Dendritic cell treated with granulocyte-macrophage colony-stimulating factor and Interleukin-4, amounts not matched to agents 40 ng/mL and 50 ng/mL, for 4 days (primary cell): ENCODE data around the gene ZNRD2.
A peak's percentile ranks its signal among the peaks of the same experiment; 100 is the strongest.
"Not testable (repeated sequence)": the region's sequence is repeated elsewhere in the genome, so short reads cannot be mapped to it uniquely, and the experiment has no call there.

Experiments used
- H3K27ac Mint-ChIP-seq: one replicate; pipeline ENCODE4 v1.8.0; 2022; ENCODE audit warnings: mild to moderate bottlenecking, mixed read lengths
- H3K27me3 Mint-ChIP-seq: one replicate; pipeline ENCODE4 v1.8.0; 2022; ENCODE audit warnings: mild to moderate bottlenecking, mixed read lengths
- H3K36me3 Mint-ChIP-seq: one replicate; pipeline ENCODE4 v1.8.0; 2022; ENCODE audit warnings: low read depth, mixed read lengths
- H3K4me1 Mint-ChIP-seq: one replicate; pipeline ENCODE4 v1.8.0; 2022; ENCODE audit warnings: low read depth, mixed read lengths
- H3K4me3 Mint-ChIP-seq: one replicate; pipeline ENCODE4 v1.8.0; 2022; ENCODE audit warnings: mild to moderate bottlenecking, moderate library complexity, mixed read lengths
- H3K9me3 Mint-ChIP-seq: one replicate; pipeline ENCODE4 v1.8.0; 2022; ENCODE audit warnings: mixed read lengths
- intact Hi-C: fragments of 100-400 bp; cut with micrococcal nuclease; formaldehyde crosslinking; loops from one replicate; pipeline ENCODE4 v1.15.0; 2022

ZNRD2 gene, protein sequence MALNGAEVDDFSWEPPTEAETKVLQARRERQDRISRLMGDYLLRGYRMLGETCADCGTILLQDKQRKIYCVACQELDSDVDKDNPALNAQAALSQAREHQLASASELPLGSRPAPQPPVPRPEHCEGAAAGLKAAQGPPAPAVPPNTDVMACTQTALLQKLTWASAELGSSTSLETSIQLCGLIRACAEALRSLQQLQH

DNA sequence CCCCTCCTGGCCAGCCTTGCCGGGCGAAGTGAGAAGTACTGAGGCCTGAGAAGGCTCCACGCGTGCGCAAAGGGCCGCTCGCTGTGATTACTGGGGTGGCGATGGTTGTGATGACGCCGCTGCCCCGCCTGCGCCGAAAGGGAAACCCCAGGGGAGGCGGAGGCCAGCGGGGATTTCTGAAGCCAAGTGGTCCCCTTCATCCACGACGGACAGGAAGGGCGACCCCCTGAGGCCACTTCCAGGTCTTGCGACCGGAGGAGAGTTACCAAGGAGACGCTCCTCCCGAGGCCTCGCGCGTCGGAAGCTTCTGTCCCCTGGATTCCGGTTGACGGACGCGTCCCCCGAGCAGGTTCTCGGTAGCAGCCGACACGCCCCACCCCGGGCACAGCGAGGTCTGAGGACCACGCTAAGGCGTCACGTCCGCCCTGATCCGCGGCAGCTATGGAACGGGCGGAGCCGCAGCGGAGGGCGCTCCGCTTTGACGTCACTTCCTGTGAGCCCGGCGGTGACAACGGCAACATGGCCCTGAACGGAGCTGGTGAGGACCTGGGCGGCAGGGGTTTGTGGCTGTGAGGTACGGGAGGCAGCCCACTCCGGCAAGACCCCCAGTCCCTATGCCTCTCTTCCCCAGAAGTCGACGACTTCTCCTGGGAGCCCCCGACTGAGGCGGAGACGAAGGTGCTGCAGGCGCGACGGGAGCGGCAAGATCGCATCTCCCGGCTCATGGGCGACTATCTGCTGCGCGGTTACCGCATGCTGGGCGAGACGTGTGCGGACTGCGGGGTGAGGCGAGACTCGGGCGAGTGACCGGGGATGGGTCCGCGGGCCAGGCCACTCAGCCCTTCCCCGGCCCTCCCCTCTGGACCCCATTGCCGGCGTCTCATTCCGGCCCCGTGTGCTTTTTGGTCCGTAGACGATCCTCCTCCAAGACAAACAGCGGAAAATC is at the start of gene ZNRD2:
Gene ZNRD2, plus strand, starts transcription at position 505 of the 946 bp plus-strand sequence. Its CDS starts 15 bp downstream, at position 520.
- peaks cover 74% of the 10 kb centered on the region for H3K36me3 Mint-ChIP-seq
- H3K27me3 Mint-ChIP-seq, result no peaks in the 10 kb centered on the region
- H3K9me3 Mint-ChIP-seq, result no peaks in the 10 kb centered on the region
- H3K4me1 Mint-ChIP-seq, result peaks cover 75% of the 10 kb centered on the region
- intact Hi-C loops, result loop anchor here (1.0 to 2.0 kb wide), 2 partner anchors 23 to 30 kb away; no protein-coding TSS in a partner anchor
- H3K4me3 Mint-ChIP-seq, result peak within 1 kb of the TSS; percentile 96
- H3K27ac Mint-ChIP-seq, result peak within 1 kb of the TSS; percentile 94

DNA sequence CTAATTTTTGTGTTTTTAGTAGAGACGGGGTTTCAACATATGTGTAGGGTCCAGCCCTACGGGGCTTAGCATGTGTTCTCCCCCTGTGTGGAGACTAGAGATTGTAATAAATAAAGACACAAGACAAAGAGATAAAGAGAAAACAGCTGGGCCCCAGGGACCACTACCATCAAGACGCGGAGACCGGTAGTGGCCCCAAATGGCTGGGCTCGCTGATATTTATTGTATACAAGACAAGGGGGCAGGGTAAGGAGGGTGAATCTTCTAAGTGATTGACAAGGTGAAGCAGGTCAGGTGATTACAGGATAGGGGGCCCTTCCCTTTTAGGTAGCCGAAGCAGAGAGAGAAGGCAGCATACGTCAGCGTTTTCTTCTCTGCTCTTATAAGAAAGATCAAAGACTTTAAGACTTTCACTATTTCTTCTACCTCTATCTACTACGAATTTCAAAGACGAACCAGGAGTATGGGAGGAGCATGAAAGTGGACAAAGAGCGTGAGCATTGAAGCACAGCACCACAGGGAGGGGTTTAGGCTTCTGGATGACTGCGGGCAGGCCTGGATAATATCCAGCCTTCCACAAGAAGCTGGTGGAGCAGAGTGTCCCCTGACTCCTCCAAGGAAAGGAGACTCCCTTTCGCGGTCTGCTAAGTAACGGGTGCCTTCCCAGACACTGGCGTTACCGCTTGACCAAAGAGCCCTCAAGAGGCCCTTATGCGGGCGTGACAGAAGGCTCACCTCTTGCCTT is 48.3 kb upstream of the ZNRD2 start:
- H3K4me3 Mint-ChIP-seq, H3K27ac Mint-ChIP-seq, H3K9me3 Mint-ChIP-seq, H3K27me3 Mint-ChIP-seq, intact Hi-C loops: not testable (repeated sequence)
- Mint-ChIP-seq H3K4me1 (peaks cover 49% of the 10 kb centered on the region), H3K36me3 (peaks cover 19% of the 10 kb centered on the region)

DNA sequence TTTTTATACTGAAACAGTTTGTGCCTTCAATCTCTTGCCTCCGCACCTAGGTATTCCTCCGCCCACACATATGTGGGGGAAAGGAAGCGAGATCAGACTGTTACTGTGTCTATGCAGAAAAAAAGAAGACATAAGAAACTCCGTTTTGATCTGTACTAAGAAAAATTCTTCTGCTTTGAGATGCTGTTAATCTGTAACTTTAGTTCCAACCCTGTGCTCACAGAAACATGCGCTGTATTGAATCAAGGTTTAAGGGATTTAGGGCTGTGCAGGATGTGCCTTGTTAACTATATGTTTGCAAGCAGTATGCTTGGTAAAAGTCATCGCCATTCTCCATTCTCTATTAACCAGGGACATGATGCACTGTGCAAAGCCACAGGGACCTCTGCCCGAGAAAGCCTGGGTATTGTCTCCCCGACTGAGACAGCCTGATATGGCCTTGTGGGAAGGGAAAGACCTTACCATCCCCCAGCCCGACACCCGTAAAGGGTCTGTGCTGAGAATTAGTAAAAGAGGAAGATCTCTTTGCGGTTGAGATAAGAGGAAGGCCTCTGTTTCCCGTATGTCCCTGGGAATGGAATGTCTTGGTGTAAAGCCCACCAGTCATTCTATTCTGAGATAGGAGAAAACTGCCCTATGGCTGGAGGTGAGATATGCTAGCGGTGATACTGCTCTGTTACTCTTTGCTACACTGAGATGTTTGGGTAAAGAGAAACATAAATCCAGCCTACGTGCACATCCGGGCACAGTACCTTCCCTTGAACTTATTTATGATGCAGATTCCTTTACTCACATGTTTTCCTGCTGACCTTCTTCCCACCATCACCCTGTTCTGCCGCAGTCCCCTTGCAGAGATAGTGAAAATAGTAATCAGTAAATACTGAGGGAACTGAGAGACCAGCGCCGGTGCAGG is 47.3 kb upstream of the ZNRD2 start:
- peak overlapping the region; percentile 64 for H3K27ac Mint-ChIP-seq
- not testable (repeated sequence) for H3K9me3 Mint-ChIP-seq, H3K27me3 Mint-ChIP-seq

DNA sequence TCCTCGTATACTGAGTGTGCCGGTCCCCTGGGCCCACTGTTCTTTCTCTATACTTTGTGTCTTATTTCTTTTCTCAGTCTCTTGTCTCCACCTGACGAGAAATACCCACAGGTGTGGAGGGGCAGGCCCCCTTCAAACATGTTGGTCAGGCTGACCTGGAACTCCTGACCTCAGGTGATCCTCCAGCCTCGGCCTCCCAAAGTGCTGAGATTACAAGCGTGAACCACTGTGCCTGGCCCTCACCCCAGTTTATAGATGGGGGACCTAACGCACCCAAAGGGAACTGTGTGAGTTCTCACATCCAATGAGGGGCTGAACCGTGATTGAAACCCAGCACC is 46.7 kb upstream of the ZNRD2 start:
- peaks cover 52% of the 10 kb centered on the region for H3K4me1 Mint-ChIP-seq
- peak overlapping the region; percentile 42 for H3K4me3 Mint-ChIP-seq
- intact Hi-C loops, H3K27me3 Mint-ChIP-seq, H3K9me3 Mint-ChIP-seq: not testable (repeated sequence)
- peak overlapping the region; percentile 64 for H3K27ac Mint-ChIP-seq
- peaks cover 35% of the 10 kb centered on the region for H3K36me3 Mint-ChIP-seq

More for the DNA sequence above, 47.3 kb upstream of the ZNRD2 start:
- Mint-ChIP-seq H3K4me3 (peak overlapping the region; percentile 42), H3K4me1 (peaks cover 52% of the 10 kb centered on the region), H3K36me3 (peaks cover 29% of the 10 kb centered on the region)
- intact Hi-C loops, result not testable (repeated sequence)

DNA sequence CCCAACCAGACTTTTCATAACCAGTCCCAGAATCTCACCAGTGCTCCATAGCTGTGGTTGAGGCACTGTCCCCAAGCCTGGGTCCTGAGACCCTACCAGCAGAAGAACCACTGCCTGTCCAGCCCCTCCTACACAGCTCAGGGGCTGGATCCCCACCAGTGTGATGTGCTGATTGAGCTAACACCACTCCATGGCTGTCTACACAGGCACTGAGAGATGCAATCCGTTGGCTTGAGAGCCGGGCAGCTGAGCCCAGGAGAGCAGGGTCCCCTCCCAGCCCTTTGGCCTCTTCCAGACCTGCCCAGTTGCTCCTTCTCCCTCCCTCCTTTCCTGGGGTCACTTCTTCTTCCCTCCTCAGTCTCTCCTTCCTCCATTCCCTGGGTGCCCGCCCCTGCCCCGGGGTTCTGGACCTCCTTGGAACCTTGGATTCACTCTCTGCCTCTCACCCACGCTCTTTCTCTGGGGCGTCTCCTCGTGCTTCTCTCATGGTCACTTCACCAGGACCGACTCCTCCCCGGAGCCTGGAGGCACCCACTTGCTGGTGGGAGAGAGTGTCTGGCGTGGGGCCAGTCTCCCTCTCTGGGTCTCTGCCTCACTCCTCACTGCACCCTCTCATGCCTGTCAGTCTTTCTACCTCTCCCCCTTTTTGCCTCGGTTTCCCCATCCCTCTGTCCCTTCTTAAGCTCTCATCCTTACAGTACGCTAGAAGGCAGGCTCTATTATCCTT is 46.1 kb upstream of the ZNRD2 start:
- intact Hi-C loops, result no loop called here
- no peaks in the 10 kb centered on the region for H3K27me3 Mint-ChIP-seq
- peaks cover 41% of the 10 kb centered on the region for H3K36me3 Mint-ChIP-seq
- H3K4me3 Mint-ChIP-seq, result peak overlapping the region; percentile 37
- H3K27ac Mint-ChIP-seq, result peak overlapping the region; percentile 64
- H3K4me1 Mint-ChIP-seq, result peaks cover 52% of the 10 kb centered on the region
- H3K9me3 Mint-ChIP-seq, result no peaks in the 10 kb centered on the region

DNA sequence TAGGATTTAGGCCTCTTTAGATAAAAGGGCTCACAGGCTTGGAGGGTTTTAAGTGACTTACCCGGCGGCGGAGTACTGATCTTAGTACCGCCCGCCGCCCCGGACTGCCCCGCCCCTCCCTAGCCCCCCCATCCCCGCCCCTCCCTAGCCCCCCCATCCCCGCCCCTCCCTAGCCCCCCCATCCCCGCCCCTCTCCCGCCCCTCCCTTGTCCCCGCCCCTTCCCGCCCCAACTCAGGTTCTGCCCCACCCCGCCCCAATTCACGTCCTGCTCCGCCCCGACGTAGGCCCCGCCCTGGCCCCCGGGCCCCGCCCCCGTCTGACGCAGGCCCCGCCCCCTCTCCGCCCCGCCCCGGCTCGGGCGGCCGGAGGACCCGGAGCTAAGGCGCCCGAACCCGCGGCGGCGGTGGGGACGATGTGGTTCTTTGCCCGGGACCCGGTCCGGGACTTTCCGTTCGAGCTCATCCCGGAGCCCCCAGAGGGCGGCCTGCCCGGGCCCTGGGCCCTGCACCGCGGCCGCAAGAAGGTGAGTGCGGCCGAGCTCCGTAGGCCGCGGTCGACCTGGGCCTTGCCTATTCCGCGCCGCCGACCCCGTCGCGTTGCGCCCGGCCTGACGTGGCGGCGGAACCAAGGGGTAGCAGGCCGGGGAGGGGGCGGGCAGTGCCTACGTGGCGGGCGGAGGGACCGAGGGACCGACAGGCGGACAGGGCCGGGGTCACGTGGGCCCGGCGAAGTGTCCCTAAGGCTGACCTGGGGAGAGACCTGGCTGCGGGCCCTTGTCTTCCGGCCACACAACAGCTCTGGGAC is 45.3 kb upstream of the ZNRD2 start, which contains the start of gene SCYL1:
Gene SCYL1, plus strand, starts transcription at position 343 of the 805 bp plus-strand sequence. Its CDS starts 71 bp downstream, at position 414.
- peak within 1 kb of the TSS; percentile 64 for H3K27ac Mint-ChIP-seq
- H3K27me3 Mint-ChIP-seq, result no peaks in the 10 kb centered on the region
- peak within 1 kb of the TSS; percentile 80 for H3K4me3 Mint-ChIP-seq
- no peaks in the 10 kb centered on the region for H3K9me3 Mint-ChIP-seq
- H3K36me3 Mint-ChIP-seq, result peaks cover 49% of the 10 kb centered on the region
- intact Hi-C loops, result no loop called here
- peaks cover 52% of the 10 kb centered on the region for H3K4me1 Mint-ChIP-seq

DNA sequence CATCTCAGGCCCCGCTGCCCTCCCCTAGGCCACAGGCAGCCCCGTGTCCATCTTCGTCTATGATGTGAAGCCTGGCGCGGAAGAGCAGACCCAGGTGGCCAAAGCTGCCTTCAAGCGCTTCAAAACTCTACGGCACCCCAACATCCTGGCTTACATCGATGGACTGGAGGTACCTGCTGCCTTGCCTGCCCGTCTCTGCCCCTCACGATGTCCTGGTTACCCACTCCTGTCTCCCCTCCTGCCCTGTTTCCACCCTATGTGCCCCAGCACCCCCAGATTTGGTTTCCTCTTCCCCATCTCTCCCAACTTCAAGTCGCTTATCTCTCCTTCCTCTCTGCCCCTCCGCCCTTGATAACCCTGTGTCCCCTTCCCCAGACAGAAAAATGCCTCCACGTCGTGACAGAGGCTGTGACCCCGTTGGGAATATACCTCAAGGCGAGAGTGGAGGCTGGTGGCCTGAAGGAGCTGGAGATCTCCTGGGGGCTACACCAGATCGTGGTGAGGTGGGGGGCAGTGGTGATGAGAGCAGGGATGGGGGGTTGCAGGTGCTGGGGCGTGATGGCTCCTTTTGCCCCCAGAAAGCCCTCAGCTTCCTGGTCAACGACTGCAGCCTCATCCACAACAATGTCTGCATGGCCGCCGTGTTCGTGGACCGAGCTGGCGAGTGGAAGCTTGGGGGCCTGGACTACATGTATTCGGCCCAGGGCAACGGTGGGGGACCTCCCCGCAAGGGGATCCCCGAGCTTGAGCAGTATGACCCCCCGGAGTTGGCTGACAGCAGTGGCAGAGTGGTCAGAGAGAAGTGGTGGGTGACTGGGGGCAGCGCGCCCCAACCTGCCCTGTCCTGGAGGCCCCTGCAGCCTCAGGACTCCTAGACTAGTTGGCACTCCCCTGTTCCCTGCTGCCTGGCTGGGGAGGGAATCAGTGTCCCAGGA is 44.5 kb upstream of the ZNRD2 start:
- Mint-ChIP-seq H3K36me3 (peaks cover 58% of the 10 kb centered on the region), H3K4me3 (peak overlapping the region; percentile 80), H3K27ac (peak overlapping the region; percentile 64), H3K27me3 (no peaks in the 10 kb centered on the region), H3K9me3 (no peaks in the 10 kb centered on the region), H3K4me1 (peaks cover 52% of the 10 kb centered on the region)
- intact Hi-C loops, result no loop called here

DNA sequence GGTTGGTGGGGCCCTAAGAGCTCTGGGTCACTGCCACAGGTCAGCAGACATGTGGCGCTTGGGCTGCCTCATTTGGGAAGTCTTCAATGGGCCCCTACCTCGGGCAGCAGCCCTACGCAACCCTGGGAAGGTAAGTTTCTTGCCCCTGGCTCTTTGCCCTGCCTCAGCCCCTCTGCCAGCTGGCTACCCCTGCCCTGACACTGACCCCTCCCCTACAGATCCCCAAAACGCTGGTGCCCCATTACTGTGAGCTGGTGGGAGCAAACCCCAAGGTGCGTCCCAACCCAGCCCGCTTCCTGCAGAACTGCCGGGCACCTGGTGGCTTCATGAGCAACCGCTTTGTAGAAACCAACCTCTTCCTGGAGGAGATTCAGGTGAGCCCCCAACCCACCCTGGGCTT is 43.5 kb upstream of the ZNRD2 start:
- Mint-ChIP-seq H3K27me3 (no peaks in the 10 kb centered on the region), H3K36me3 (peaks cover 67% of the 10 kb centered on the region), H3K9me3 (no peaks in the 10 kb centered on the region), H3K4me1 (peaks cover 49% of the 10 kb centered on the region), H3K4me3 (no peak overlapping the region), H3K27ac (no peak overlapping the region)
- intact Hi-C loops, result no loop called here

DNA sequence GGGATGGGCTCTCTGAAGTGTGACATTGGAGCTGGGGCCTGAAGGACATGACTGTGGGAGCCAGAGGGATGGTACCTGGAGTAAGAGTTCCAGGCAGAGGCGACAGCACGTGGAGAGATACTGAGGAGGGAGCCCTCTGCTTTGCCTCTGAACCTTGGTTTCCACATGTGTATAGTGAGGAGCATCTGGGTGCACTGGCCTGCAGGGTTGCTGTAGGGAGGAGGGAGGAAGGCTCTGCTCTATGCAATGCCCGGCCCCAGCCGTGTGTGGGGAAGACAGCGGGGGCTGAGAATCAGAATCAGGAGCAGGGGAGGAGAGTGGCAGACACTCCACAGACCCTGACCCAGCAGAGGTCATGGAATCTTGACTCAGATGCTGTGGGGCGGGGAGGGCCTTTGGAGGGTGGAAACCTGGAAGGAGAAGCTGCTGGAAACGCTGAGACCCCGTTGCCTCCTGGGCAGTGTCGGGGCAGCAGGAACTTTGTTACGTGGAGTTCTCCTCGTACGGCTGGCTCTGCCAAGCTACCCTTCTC is 41.4 kb upstream of the ZNRD2 start:
- Mint-ChIP-seq H3K27ac (no peak overlapping the region), H3K4me3 (no peak overlapping the region), H3K27me3 (no peaks in the 10 kb centered on the region), H3K36me3 (peaks cover 88% of the 10 kb centered on the region), H3K9me3 (no peaks in the 10 kb centered on the region), H3K4me1 (peaks cover 28% of the 10 kb centered on the region)
- intact Hi-C loops, result no loop called here

DNA sequence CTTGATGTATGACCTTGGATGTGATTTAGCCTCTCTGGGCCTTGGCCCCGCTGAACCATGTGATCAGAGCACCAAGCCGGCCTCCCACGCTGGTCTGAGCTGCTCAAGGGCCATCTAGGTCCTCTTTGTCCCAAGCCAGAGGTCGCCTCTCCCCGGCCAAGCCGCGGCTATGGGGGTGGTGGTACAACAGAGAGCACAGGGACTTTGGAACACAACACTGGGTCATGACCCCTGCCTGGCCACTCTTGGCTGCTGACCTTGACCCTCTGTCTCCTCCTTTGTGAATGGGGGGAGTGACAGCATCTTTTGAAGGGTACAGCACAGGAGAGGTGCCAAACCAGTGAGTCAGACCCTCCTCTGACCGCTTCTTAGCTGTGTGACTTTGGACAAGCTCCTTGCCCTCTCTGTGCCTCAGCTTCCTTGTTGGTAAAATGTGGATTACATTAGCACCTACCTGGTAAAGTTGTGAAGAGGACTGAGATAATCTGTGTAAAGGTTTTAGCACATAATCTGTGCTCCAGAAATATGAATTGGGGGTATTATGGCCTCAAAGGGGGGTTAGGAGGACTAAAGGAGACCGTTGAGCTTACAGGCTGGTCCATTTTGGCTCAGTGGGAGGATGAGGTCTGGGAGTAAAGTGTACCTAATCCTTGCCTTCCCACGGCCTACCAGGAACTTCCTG is 40.7 kb upstream of the ZNRD2 start:
- Mint-ChIP-seq H3K27me3 (no peaks in the 10 kb centered on the region), H3K4me3 (no peak overlapping the region), H3K4me1 (peaks cover 20% of the 10 kb centered on the region), H3K27ac (no peak overlapping the region), H3K9me3 (no peaks in the 10 kb centered on the region), H3K36me3 (peaks cover 96% of the 10 kb centered on the region)
- intact Hi-C loops, result no loop called here

DNA sequence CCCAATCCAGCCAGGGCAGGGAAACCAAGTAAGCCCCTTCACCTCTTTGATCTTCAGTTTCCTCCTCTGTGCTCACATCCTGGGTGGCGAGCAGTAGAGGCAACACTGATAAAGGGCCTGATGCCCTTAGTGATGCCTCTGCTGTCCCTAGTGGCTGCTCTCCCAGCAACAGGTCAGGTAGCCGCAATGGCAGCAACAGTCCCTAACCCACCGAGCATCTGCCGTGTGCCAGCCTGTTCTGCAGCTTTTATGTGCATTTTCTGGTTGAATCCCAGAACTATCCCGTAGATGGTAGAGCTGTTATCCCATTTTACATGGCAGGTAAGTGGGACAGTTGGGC is 40.1 kb upstream of the ZNRD2 start:
- Mint-ChIP-seq H3K4me1 (peaks cover 19% of the 10 kb centered on the region), H3K4me3 (no peak overlapping the region), H3K27ac (no peak overlapping the region), H3K27me3 (no peaks in the 10 kb centered on the region), H3K36me3 (peaks cover 100% of the 10 kb centered on the region), H3K9me3 (no peaks in the 10 kb centered on the region)
- intact Hi-C loops, result no loop called here
